A549 (cell line): ENCODE measurements around the gene NRGN. TPM values are rescaled to one million over a fixed set of nuclear protein-coding genes. Genes with fewer than 3 reads are reported as not detected.

Experiments
- ATAC-seq, 2 experiments: fragments of 200-7000 bp in 1 of 2; fragments of >200 bp in 1 of 2; cut with Nextera tagmentation in 1 of 2; cut with Tn5 transposase in 1 of 2; 3 replicates each; pipeline versions ENCODE4 v1.8.0 to v1.9.1; 2018 to 2020; ENCODE audit warnings: mild to moderate bottlenecking in 1 of 2, moderate library complexity in 1 of 2
- CTCF ChIA-PET: fragments of 300-600 bp; sonication (Branson Sonifier 250); formaldehyde crosslinking; extraction: SDS; loops from one replicate; lab custom pipeline; 2021; ENCODE audit warnings: antibody characterized with exemption, inconsistent platforms; lab: Yijun Ruan, JAX
- POLR2A ChIA-PET: fragments of 350-600 bp; formaldehyde crosslinking; extraction: SDS; loops from one replicate; lab custom pipeline; 2021; ENCODE audit warnings: antibody characterized with exemption, inconsistent platforms; lab: Yijun Ruan, JAX
- DNase-seq, 2 experiments: peaks; one replicate each; pipeline versions ENCODE4 v3.0.0 to v3.0.0-alpha.2; 2011 to 2016; ENCODE audit warnings: low read depth in 1 of 2, low spot score in 1 of 2
- FAIRE-seq: peaks from 2 replicates; lab custom pipeline; 2011; peaks lifted over from hg19 to GRCh38; lab: Jason Lieb, UNC
- H3K27ac ChIP-seq, 2 experiments: fragments of >200 bp; sonication (Bioruptor Twin); formaldehyde crosslinking; 3 replicates each; pipeline ENCODE4 v1.5.1; 2016 to 2017
- H3K4me1 ChIP-seq: fragments of >200 bp; sonication (Bioruptor Twin); formaldehyde crosslinking; 3 replicates; pipeline ENCODE4 v1.6.1; 2016
- H3K4me2 ChIP-seq: fragments of >200 bp; sonication (Bioruptor Twin); formaldehyde crosslinking; 3 replicates; pipeline ENCODE4 v1.6.1; 2016
- H3K4me3 ChIP-seq: fragments of >200 bp; sonication (Bioruptor Twin); formaldehyde crosslinking; 3 replicates; pipeline ENCODE4 v1.5.1; 2016
- H3K9me3 ChIP-seq: fragments of >200 bp; sonication (Bioruptor Twin); formaldehyde crosslinking; 3 replicates; pipeline ENCODE4 v1.6.1; 2016
- ATOH8 ChIP-seq: fragments of 250-450 bp; sonication (Bioruptor Pico); IDR thresholded peaks from 2 replicates; pipeline ENCODE4 v1.5.0; 2020; ENCODE audit warnings: low read depth, mild to moderate bottlenecking, moderate library complexity
- CBX2 ChIP-seq: fragments of 200-600 bp; sonication (generic); IDR thresholded peaks from 2 replicates; pipeline ENCODE4 v1.6.1; 2016; ENCODE audit warnings: low read depth, mild to moderate bottlenecking, borderline replicate concordance
- CEBPB ChIP-seq, 2 experiments: fragments of >200 bp in 1 of 2; sonication (Bioruptor Twin) in 1 of 2; formaldehyde crosslinking in 1 of 2; IDR thresholded peaks; 2 replicates each; pipeline ENCODE4 v1.6.1; 2012 to 2016
- CHD2 ChIP-seq: fragments of 150-350 bp; IDR thresholded peaks from 2 replicates; pipeline ENCODE4 v1.6.1; 2014; ENCODE audit warnings: low read length; ENCODE audit not compliant: partially characterized antibody
- CHD4 ChIP-seq: fragments of 200-600 bp; sonication (generic); IDR thresholded peaks from 2 replicates; pipeline ENCODE4 v1.6.1; 2016; ENCODE audit warnings: antibody characterized with exemption, mild to moderate bottlenecking, borderline replicate concordance
- E2F6 ChIP-seq: IDR thresholded peaks from 2 replicates; pipeline ENCODE4 v1.6.1; 2012; ENCODE audit warnings: low read depth, borderline replicate concordance
- EHF ChIP-seq: fragments of 250-450 bp; sonication (Bioruptor Pico); IDR thresholded peaks from 2 replicates; pipeline ENCODE4 v1.5.0; 2020; ENCODE audit warnings: mild to moderate bottlenecking
- EP300 ChIP-seq, 2 experiments: fragments of >200 bp; sonication (Bioruptor Twin); formaldehyde crosslinking; IDR thresholded peaks; 2 replicates in 1 of 2; 3 replicates in 1 of 2; pipeline ENCODE4 v1.6.1; 2016 to 2017
- ESRRA ChIP-seq: fragments of 150-350 bp; IDR thresholded peaks from 2 replicates; pipeline ENCODE4 v1.6.1; 2014; ENCODE audit warnings: mild to moderate bottlenecking, low read length, borderline replicate concordance
- FOSB ChIP-seq: fragments of 250-450 bp; sonication (Bioruptor Pico); IDR thresholded peaks from 2 replicates; pipeline ENCODE4 v1.5.0; 2020; ENCODE audit warnings: mild to moderate bottlenecking, moderate library complexity
- FOSL2 ChIP-seq, 2 experiments: fragments of 450-650 bp in 1 of 2; fragments of >200 bp in 1 of 2; sonication (Bioruptor Twin) in 1 of 2; formaldehyde crosslinking; IDR thresholded peaks; 2 replicates each; pipeline versions ENCODE4 v1.5.0 to v1.6.1; 2016 to 2020; ENCODE audit warnings: mild to moderate bottlenecking in 1 of 2, moderate library complexity in 1 of 2
- HEYL ChIP-seq: fragments of 250-450 bp; sonication (Bioruptor Pico); IDR thresholded peaks from 2 replicates; pipeline ENCODE4 v1.8.0; 2021; ENCODE audit warnings: mild to moderate bottlenecking, moderate library complexity
- HOXA7 ChIP-seq: fragments of 250-450 bp; sonication (Bioruptor Pico); IDR thresholded peaks from 2 replicates; pipeline ENCODE4 v1.5.0; 2020; ENCODE audit warnings: mild to moderate bottlenecking, moderate library complexity
- HOXB13 ChIP-seq: fragments of 250-450 bp; sonication (Bioruptor Pico); IDR thresholded peaks from 2 replicates; pipeline ENCODE4 v1.5.0; 2020; ENCODE audit warnings: low read depth, mild to moderate bottlenecking, moderate library complexity
- MYC ChIP-seq: IDR thresholded peaks from 2 replicates; pipeline ENCODE4 v1.6.1; 2012; ENCODE audit warnings: mild to moderate bottlenecking, inconsistent platforms, low read length, improper control_type of control experiment, borderline replicate concordance
- NPAS2 ChIP-seq: fragments of 250-450 bp; sonication (Bioruptor Pico); IDR thresholded peaks from 2 replicates; pipeline ENCODE4 v1.8.0; 2022; ENCODE audit warnings: mild to moderate bottlenecking, moderate library complexity, borderline replicate concordance
- NR3C1 ChIP-seq: fragments of >200 bp; sonication (Bioruptor Twin); formaldehyde crosslinking; IDR thresholded peaks from 3 replicates; pipeline ENCODE4 v1.6.1; 2017
- PBX3 ChIP-seq: IDR thresholded peaks from 2 replicates; pipeline ENCODE4 v1.6.1; 2012
- RAD21 ChIP-seq, 2 experiments: fragments of >200 bp in 1 of 2; sonication (Bioruptor Twin) in 1 of 2; formaldehyde crosslinking in 1 of 2; IDR thresholded peaks in 1 of 2; conservative IDR thresholded peaks in 1 of 2; 2 replicates in 1 of 2; 3 replicates in 1 of 2; pipeline ENCODE4 v1.6.1; 2012 to 2018; ENCODE audit warnings: inconsistent platforms in 1 of 2
- RCOR1 ChIP-seq: fragments of 150-350 bp; IDR thresholded peaks from 2 replicates; pipeline ENCODE4 v1.6.1; 2014; ENCODE audit warnings: antibody characterized with exemption, low read length, low read depth
- REST ChIP-seq: fragments of 200-600 bp; sonication (generic); IDR thresholded peaks from 2 replicates; pipeline ENCODE4 v1.6.1; 2016; ENCODE audit warnings: antibody characterized with exemption, mild to moderate bottlenecking, moderate library complexity
- RNF2 ChIP-seq: fragments of 200-600 bp; sonication (generic); IDR thresholded peaks from 2 replicates; pipeline ENCODE4 v1.6.1; 2016; ENCODE audit warnings: low read depth, mild to moderate bottlenecking, antibody characterized with exemption, moderate library complexity, borderline replicate concordance
- SMC3 ChIP-seq: fragments of >200 bp; sonication (Bioruptor Twin); formaldehyde crosslinking; IDR thresholded peaks from 3 replicates; pipeline ENCODE4 v1.6.1; 2018; ENCODE audit warnings: inconsistent platforms
- SREBF2 ChIP-seq: fragments of 450-650 bp; IDR thresholded peaks from 2 replicates; pipeline ENCODE4 v1.6.1; 2014; ENCODE audit warnings: mild to moderate bottlenecking, moderate library complexity
- TFCP2L1 ChIP-seq: fragments of 250-450 bp; sonication (Bioruptor Pico); IDR thresholded peaks from 2 replicates; pipeline ENCODE4 v1.5.0; 2021; ENCODE audit warnings: mild to moderate bottlenecking
- TP53 ChIP-seq: fragments of 250-450 bp; sonication (Bioruptor Pico); IDR thresholded peaks from 2 replicates; pipeline ENCODE4 v1.5.0; 2021; ENCODE audit warnings: mild to moderate bottlenecking, moderate library complexity
- USF2 ChIP-seq: fragments of 450-650 bp; IDR thresholded peaks from 2 replicates; pipeline ENCODE4 v1.6.1; 2014; ENCODE audit warnings: antibody characterized with exemption
- ZC3H11A ChIP-seq: fragments of 450-650 bp; IDR thresholded peaks from 2 replicates; pipeline ENCODE4 v1.6.1; 2014; ENCODE audit warnings: antibody characterized with exemption, mild to moderate bottlenecking
- ZNF302 ChIP-seq: fragments of 250-450 bp; sonication (Bioruptor Pico); IDR thresholded peaks from 2 replicates; pipeline ENCODE4 v1.9.0; 2021; ENCODE audit warnings: inconsistent platforms, mild to moderate bottlenecking, moderate library complexity
- WGBS: methylation state at CpG from one replicate; pipeline ENCODE4 v1.1.6; 2017; ENCODE audit errors: missing lambda C conversion rate; 5-methylcytosine and 5-hydroxymethylcytosine counted together
- polyA plus RNA-seq, 4 experiments: library from polyadenylated mRNA; depleted of rRNA in 3 of 4; stranded (reverse); fragments of >200 nt; fragmentation: RNase III in 1 of 4; extraction: RNeasy Plus Mini Kit Qiagen cat#74134 plus additional on column Dnase treatment in 1 of 4; gene quantifications; 2 replicates in 3 of 4; 3 replicates in 1 of 4; pipeline ENCODE4 v1.2.3, GENCODE V29; 2011 to 2017

Gene NRGN
- polyA plus RNA-seq, 2 of the 4 experiments (the other 2 are of a cell fraction) = 1.2 to 3.5 TPM

GRCh38 chr11:124784051-124784450, 44.3 kb downstream of the NRGN start:
- TF ChIP-seq ZNF302 (CRISPR knock-in tag) (no peak), FOSB (CRISPR knock-in tag) (no peak), TFCP2L1 (CRISPR knock-in tag) (no peak), RAD21 (conservative IDR thresholded peaks at IDR 0.05 in 1 of 2, IDR thresholded peaks at IDR 0.05 in 1 of 2) (no peak), EP300 (IDR thresholded peaks at IDR 0.05) (no peak), HOXA7 (CRISPR knock-in tag) (no peak), TP53 (CRISPR knock-in tag) (no peak), SMC3 (no peak), MYC (no peak), PBX3 (no peak), SREBF2 (no peak), CEBPB (IDR thresholded peaks at IDR 0.05) (no peak), USF2 (no peak)
- TF ChIP-seq, all 56 proteins: peak for 0
- Histone ChIP-seq H3K9me3 (no peaks in the 10 kb centered on the region), H3K4me2 (no peak overlapping the region), H3K4me3 (no peak overlapping the region), H3K4me1 (no peaks in the 10 kb centered on the region), H3K27ac (no peak overlapping the region)
- ChIA-PET CTCF (interaction anchor here (0.6 to 3.8 kb wide), 5 partner anchors 9 to 139 kb away, joined by 3 to 14 read pairs (median 5); partner anchors contain the start of gene ESAM), POLR2A (no interaction called here)
- no peak for DNase-seq
- 94% methylated on average over 2 of the region's 2 CpGs for WGBS
- no peak for FAIRE-seq
- ATAC-seq = no peak

- FAIRE-seq (no peak), ATAC-seq (no peak), DNase-seq (no peak)
- POLR2A ChIA-PET = no interaction called here
- Histone ChIP-seq H3K4me3 (no peak overlapping the region), H3K4me1 (peaks cover 18% of the 10 kb centered on the region), H3K27ac (no peak overlapping the region), H3K4me2 (no peak overlapping the region), H3K9me3 (no peaks in the 10 kb centered on the region)
- CTCF ChIA-PET = interaction anchor here (1.0 kb wide), 1 partner anchor 144 kb away, joined by 5 read pairs; no protein-coding TSS in a partner anchor
- TF ChIP-seq FOSL2 (IDR thresholded peaks at IDR 0.05) = no peak
- no peak for TF ChIP-seq FOSL2 (CRISPR knock-in tag; IDR thresholded peaks at IDR 0.05)
- TF ChIP-seq CHD4 = no peak
- TF ChIP-seq RCOR1 = no peak
- TF ChIP-seq HEYL (CRISPR knock-in tag) = no peak
- no peak for TF ChIP-seq NR3C1
- no peak for TF ChIP-seq SMC3
- no peak for TF ChIP-seq TP53 (CRISPR knock-in tag)
- no peak for TF ChIP-seq ATOH8 (CRISPR knock-in tag)
- no peak for TF ChIP-seq CHD2
- no peak for TF ChIP-seq CBX2
- no peak for TF ChIP-seq RNF2
- TF ChIP-seq SREBF2 = no peak
- no peak for TF ChIP-seq ESRRA
- TF ChIP-seq NPAS2 (CRISPR knock-in tag) = no peak
- TF ChIP-seq HOXB13 = no peak
- no peak for TF ChIP-seq EHF (CRISPR knock-in tag)
- TF ChIP-seq USF2 = no peak
- TF ChIP-seq E2F6 = no peak
- no peak for TF ChIP-seq REST
- no peak for TF ChIP-seq ZC3H11A
These were observed 48.8 kb downstream of the NRGN start for GRCh38 chr11:124788521-124788920.
